Tibial nerve (tissue), 4 donors: ENCODE measurements around the gene LMBR1. TPM values are rescaled to one million over a fixed set of nuclear protein-coding genes. Genes with fewer than 3 reads are reported as not detected.

Experiments used
- DNase-seq, 2 donors: peaks; one replicate each; pipeline ENCODE4 v3.0.0-alpha.2; 2019; ENCODE audit warnings: low spot score in 2 of 2
- H3K27ac ChIP-seq, 4 donors: fragments of 200-600 bp; sonication (generic) in 3 of 4; one replicate each; pipeline ENCODE4 v1.5.1; 2017 to 2019; ENCODE audit warnings: mild to moderate bottlenecking in 1 of 4
- H3K27me3 ChIP-seq, 2 donors: fragments of 200-600 bp; sonication (generic) in 1 of 2; one replicate each; pipeline versions ENCODE4 v1.5.1 to v1.6.0; 2017 to 2019
- H3K36me3 ChIP-seq, 3 donors: fragments of 200-600 bp; sonication (generic); one replicate each; pipeline ENCODE4 v1.5.1; 2018 to 2019
- H3K4me1 ChIP-seq, 4 donors: fragments of 200-600 bp; sonication (generic) in 3 of 4; one replicate each; pipeline ENCODE4 v1.5.1; 2017 to 2019
- H3K4me3 ChIP-seq, 4 donors: fragments of 200-600 bp; sonication (generic) in 3 of 4; one replicate each; pipeline ENCODE4 v1.5.1; 2017 to 2019; ENCODE audit warnings: mild to moderate bottlenecking in 1 of 4, moderate library complexity in 1 of 4
- H3K9me3 ChIP-seq, 4 donors: fragments of 200-600 bp; sonication (generic) in 3 of 4; one replicate each; pipeline ENCODE4 v1.5.1; 2017 to 2019
- CTCF ChIP-seq, 5 experiments: fragments of 200-600 bp in 3 of 5; fragments of 450-650 bp in 2 of 5; sonication (generic) in 3 of 5; IDR thresholded peaks; one replicate each; pipeline ENCODE4 v1.5.1; 2016 to 2019; ENCODE audit warnings: antibody characterized with exemption in 5 of 5, mild to moderate bottlenecking in 3 of 5, moderate library complexity in 2 of 5
- EP300 ChIP-seq, 2 donors: sonication (generic); formaldehyde crosslinking; IDR thresholded peaks; one replicate each; pipeline ENCODE4 v1.6.1; 2017; ENCODE audit warnings: antibody characterized with exemption in 2 of 2, mild to moderate bottlenecking in 1 of 2
- POLR2A ChIP-seq, 2 donors: fragments of 450-650 bp; IDR thresholded peaks; one replicate each; pipeline ENCODE4 v1.6.1; 2017; ENCODE audit warnings: antibody characterized with exemption in 2 of 2, mild to moderate bottlenecking in 2 of 2, moderate library complexity in 2 of 2
- WGBS, 2 donors: methylation state at CpG; one replicate each; pipeline ENCODE4 v1.1.5; 2018; 5-methylcytosine and 5-hydroxymethylcytosine counted together
- total RNA-seq, 4 donors: library from RNA; depleted of rRNA; stranded (reverse); fragments of >200 nt; gene quantifications; one replicate each; pipeline ENCODE4 v1.1.0, GENCODE V29; 2016

LMBR1 gene
- total RNA-seq, 4 donors from 2014 or later = 48.1 to 139 (median 77.3) TPM

DNA sequence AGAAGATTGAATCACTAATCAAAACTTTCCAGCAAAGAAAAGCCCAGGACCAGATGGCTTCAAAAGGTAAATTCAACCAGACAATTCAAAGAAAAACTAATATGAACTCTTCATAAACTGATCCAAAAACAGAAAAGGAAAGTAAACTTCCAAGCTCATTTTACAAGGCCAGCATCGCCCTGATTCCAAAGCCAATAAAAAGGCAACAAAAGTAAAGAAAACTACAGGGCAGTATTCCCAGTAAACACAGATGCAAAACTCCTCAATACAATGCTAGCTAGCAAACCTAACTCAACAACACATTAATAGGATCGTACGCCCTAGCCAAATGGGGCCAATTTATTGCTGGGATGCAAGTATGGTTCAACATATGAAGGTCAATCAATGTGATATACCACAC is 199.4 kb downstream of the LMBR1 start:
- Histone ChIP-seq H3K27ac (no peak overlapping the region), H3K9me3 (peaks cover 0 to 30% (median under 1%) of the 10 kb centered on the region in 4 donors), H3K4me1 (no peaks in the 10 kb centered on the region), H3K4me3 (no peak overlapping the region), H3K36me3 (peaks cover 0 to 34% (median 0%) of the 10 kb centered on the region in 3 donors), H3K27me3 (no peaks in the 10 kb centered on the region)
- TF ChIP-seq POLR2A (IDR thresholded peaks at IDR 0.05) (no peak), CTCF (IDR thresholded peaks at IDR 0.05) (no peak), EP300 (IDR thresholded peaks at IDR 0.05) (no peak)
- no peak for DNase-seq
- WGBS, 2 donors = 89 to 93% methylated on average over 3 of the region's 3 CpGs

- H3K27ac ChIP-seq = no peak overlapping the region
- no peaks in the 10 kb centered on the region for H3K4me1 ChIP-seq
- no peaks in the 10 kb centered on the region for H3K27me3 ChIP-seq
- TF ChIP-seq POLR2A (IDR thresholded peaks at IDR 0.05) (no peak), CTCF (IDR thresholded peaks at IDR 0.05) (no peak), EP300 (IDR thresholded peaks at IDR 0.05) (no peak)
- H3K4me3 ChIP-seq = no peak overlapping the region
- peaks cover 0 to 27% (median 0%) of the 10 kb centered on the region in 3 donors for H3K36me3 ChIP-seq
- H3K9me3 ChIP-seq = peaks cover 0 to 23% (median 0%) of the 10 kb centered on the region in 4 donors
- DNase-seq = no peak
- WGBS, 2 donors = 94 to 97% methylated on average over 1 of the region's 1 CpG
Observed at GRCh38 chr7:156692849-156693248, 200.1 kb downstream of the LMBR1 start.

- H3K4me3 ChIP-seq = no peak overlapping the region
- no peaks in the 10 kb centered on the region for H3K4me1 ChIP-seq
- no peak for TF ChIP-seq CTCF (IDR thresholded peaks at IDR 0.05)
- no peak for TF ChIP-seq POLR2A (IDR thresholded peaks at IDR 0.05)
- no peak for TF ChIP-seq EP300 (IDR thresholded peaks at IDR 0.05)
- WGBS, 2 donors = 64 to 77% methylated on average over 5 of the region's 5 CpGs
- peaks cover 0 to 12% (median 0%) of the 10 kb centered on the region in 4 donors for H3K9me3 ChIP-seq
- H3K27ac ChIP-seq = no peak overlapping the region
- no peaks in the 10 kb centered on the region for H3K27me3 ChIP-seq
- peaks cover 0 to 16% (median 0%) of the 10 kb centered on the region in 3 donors for H3K36me3 ChIP-seq
- DNase-seq = no peak
Observed at GRCh38 chr7:156691764-156692163, 201.2 kb downstream of the LMBR1 start.

GRCh38 chr7:156684661-156685060 is 208.3 kb downstream of the LMBR1 start:
- no peaks in the 10 kb centered on the region for H3K27me3 ChIP-seq
- no peaks in the 10 kb centered on the region for H3K4me1 ChIP-seq
- no peak overlapping the region for H3K4me3 ChIP-seq
- H3K9me3 ChIP-seq = no peaks in the 10 kb centered on the region
- 78 to 95% methylated on average over 4 of the region's 4 CpGs for WGBS, 2 donors
- TF ChIP-seq EP300 (IDR thresholded peaks at IDR 0.05) (no peak), CTCF (IDR thresholded peaks at IDR 0.05) (no peak), POLR2A (IDR thresholded peaks at IDR 0.05) (no peak)
- H3K36me3 ChIP-seq = peaks cover 0 to 48% (median 0%) of the 10 kb centered on the region in 3 donors
- H3K27ac ChIP-seq = no peak overlapping the region
- no peak for DNase-seq

DNA sequence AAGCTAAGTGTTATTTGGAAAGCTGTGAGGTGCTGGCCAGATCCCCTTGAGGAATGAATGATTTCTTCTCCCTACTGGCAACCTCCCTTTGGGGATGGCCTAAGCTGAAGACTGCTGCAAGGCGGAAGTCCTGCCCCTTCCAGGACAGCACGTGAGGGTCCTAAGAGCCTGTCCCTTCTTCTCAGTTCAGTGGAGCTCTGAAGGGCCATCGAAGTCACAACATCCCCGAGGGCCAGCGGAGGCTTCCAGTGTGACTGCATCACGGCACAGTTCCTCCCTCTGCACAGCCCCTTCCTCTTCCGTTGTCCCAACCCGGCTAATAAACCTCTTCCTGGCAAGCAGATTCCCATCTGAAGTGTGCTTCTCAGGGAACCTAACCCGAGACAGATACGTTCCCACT is 208.7 kb downstream of the LMBR1 start:
- Histone ChIP-seq H3K36me3 (peaks cover 0 to 52% (median 0%) of the 10 kb centered on the region in 3 donors), H3K4me1 (no peaks in the 10 kb centered on the region), H3K27me3 (no peaks in the 10 kb centered on the region), H3K9me3 (no peaks in the 10 kb centered on the region), H3K27ac (no peak overlapping the region), H3K4me3 (no peak overlapping the region)
- DNase-seq = no peak
- TF ChIP-seq EP300 (IDR thresholded peaks at IDR 0.05) = no peak
- no peak for TF ChIP-seq POLR2A (IDR thresholded peaks at IDR 0.05)
- no peak for TF ChIP-seq CTCF (IDR thresholded peaks at IDR 0.05)
- WGBS, 2 donors = 86 to 88% methylated on average over 10 of the region's 10 CpGs
